ENCODE results near the gene WNT5A.

DNA sequence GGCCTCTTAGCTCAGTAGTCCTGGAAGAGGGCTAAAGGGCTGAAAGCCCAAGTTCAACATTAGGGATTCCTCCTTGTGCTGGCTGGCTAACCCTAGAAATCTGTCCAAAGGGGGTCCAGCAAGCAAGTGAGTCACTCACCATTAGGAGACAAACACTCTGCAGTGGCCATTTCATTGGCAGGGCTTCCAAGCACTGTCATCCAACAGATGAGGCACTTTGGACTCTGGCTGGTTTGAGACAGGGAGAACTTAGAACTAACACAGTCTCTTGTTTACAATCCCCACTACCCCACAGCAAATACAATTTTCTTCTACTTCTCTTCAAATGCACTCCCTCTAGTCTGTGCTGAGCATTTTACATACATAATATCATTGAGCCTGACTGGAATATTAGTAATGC, 10.1 kb upstream of the WNT5A start:
- TF ChIP-seq, protein P1, sequence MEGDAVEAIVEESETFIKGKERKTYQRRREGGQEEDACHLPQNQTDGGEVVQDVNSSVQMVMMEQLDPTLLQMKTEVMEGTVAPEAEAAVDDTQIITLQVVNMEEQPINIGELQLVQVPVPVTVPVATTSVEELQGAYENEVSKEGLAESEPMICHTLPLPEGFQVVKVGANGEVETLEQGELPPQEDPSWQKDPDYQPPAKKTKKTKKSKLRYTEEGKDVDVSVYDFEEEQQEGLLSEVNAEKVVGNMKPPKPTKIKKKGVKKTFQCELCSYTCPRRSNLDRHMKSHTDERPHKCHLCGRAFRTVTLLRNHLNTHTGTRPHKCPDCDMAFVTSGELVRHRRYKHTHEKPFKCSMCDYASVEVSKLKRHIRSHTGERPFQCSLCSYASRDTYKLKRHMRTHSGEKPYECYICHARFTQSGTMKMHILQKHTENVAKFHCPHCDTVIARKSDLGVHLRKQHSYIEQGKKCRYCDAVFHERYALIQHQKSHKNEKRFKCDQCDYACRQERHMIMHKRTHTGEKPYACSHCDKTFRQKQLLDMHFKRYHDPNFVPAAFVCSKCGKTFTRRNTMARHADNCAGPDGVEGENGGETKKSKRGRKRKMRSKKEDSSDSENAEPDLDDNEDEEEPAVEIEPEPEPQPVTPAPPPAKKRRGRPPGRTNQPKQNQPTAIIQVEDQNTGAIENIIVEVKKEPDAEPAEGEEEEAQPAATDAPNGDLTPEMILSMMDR (IDR thresholded peaks at IDR 0.05 in 8 of 11, conservative IDR thresholded peaks at IDR 0.05 in 3 of 11): no peak
- TF ChIP-seq POLR2A (IDR thresholded peaks at IDR 0.05): no peak

Data from spleen (tissue), 7 donors.